Stomach (tissue), 4 donors: ENCODE measurements around the gene GTF2IRD1.

Experiments used
- POLR2A ChIP-seq, 4 donors: fragments of 450-650 bp; IDR thresholded peaks; one replicate each; pipeline ENCODE4 v1.6.1; 2016; ENCODE audit warnings: antibody characterized with exemption in 4 of 4, control low read depth in 2 of 4, mild to moderate bottlenecking in 1 of 4, moderate library complexity in 1 of 4
- POLR2AphosphoS5 ChIP-seq, 3 donors: sonication (generic); formaldehyde crosslinking; IDR thresholded peaks; one replicate each; pipeline ENCODE4 v1.6.1; 2016; ENCODE audit warnings: antibody characterized with exemption in 3 of 3
- TF ChIP-seq, protein P1 (sequence below), 7 experiments: fragments of 450-650 bp in 4 of 7; fragments of 200-600 bp in 3 of 7; sonication (generic) in 3 of 7; IDR thresholded peaks; one replicate each; pipeline ENCODE4 v1.5.1; 2016 to 2019; ENCODE audit warnings: antibody characterized with exemption in 7 of 7, control low read depth in 2 of 7, mild to moderate bottlenecking in 1 of 7

DNA sequence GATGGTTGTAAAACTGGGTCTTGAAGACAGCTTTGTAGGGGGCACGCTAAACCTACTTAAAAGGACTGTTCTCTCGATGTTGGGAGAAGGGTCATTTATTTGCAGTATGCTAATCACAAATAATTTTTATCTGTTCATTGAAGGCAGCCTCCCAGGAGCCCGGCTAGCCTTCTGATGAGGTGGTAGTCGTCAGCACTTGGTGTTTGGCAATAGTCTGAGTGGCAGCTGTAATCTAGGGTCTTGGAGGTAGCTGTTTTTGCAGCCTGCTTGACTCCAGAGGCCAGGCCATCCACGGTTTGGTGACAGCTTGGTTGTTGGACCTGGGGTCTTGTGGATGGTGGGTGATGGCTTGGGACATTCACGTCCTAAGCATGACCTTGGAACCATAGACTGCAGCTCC is 2.2 kb downstream of the GTF2IRD1 start:
- TF ChIP-seq, protein P1, sequence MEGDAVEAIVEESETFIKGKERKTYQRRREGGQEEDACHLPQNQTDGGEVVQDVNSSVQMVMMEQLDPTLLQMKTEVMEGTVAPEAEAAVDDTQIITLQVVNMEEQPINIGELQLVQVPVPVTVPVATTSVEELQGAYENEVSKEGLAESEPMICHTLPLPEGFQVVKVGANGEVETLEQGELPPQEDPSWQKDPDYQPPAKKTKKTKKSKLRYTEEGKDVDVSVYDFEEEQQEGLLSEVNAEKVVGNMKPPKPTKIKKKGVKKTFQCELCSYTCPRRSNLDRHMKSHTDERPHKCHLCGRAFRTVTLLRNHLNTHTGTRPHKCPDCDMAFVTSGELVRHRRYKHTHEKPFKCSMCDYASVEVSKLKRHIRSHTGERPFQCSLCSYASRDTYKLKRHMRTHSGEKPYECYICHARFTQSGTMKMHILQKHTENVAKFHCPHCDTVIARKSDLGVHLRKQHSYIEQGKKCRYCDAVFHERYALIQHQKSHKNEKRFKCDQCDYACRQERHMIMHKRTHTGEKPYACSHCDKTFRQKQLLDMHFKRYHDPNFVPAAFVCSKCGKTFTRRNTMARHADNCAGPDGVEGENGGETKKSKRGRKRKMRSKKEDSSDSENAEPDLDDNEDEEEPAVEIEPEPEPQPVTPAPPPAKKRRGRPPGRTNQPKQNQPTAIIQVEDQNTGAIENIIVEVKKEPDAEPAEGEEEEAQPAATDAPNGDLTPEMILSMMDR (IDR thresholded peaks at IDR 0.05) = no peak
- TF ChIP-seq POLR2A (IDR thresholded peaks at IDR 0.05) (no peak), POLR2AphosphoS5 (IDR thresholded peaks at IDR 0.05) (no peak)
